ENCODE measurements around the gene NRG2.

The NRG2 gene

DNA sequence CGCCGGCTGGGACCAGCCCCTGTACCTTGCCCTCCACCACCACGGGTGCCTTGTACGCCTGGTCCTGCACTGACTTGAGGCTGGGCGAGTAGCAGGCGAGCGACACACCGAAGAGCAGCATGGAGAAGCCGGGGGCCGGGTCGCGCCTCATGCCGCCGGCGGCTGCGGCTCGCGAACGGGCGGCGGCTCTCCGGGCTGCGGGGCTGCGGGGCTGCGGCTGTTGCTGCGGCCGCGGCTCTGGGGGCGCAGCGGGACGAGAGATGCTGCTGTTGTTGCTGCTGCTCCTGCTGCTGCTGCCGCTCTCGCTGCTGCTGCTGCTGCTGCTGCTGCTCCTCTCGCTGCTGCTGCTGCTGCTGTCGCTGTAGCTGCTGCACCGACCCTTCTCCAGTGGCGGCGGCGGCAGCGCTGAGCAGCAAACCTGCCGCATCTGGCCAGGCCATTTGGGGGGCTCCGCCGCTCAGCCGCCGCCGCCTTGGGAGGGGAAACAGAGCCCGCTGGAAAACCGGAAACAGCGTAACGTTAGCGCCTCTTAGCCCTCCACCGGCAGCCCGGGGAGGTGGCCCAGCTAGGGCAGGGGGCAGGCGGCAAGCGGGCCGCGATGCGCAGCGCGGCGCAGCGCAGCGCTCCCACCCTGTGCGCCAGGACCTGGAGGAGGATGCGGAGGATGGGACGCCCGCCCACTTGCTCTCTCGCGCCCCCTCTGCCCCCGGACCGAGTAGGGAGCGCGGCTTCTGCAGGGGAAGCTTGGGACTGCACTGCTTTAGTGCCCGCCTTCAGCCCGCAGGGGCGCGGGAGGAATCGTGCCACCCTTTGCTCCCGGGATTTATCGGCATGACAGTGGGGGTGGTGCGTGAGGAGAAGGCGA, at the start of gene NRG2:
NRG2 (minus strand) TSS at position 657 of the 865 bp plus-strand sequence.
- peak; percentile 10 for DNase-seq

DNA sequence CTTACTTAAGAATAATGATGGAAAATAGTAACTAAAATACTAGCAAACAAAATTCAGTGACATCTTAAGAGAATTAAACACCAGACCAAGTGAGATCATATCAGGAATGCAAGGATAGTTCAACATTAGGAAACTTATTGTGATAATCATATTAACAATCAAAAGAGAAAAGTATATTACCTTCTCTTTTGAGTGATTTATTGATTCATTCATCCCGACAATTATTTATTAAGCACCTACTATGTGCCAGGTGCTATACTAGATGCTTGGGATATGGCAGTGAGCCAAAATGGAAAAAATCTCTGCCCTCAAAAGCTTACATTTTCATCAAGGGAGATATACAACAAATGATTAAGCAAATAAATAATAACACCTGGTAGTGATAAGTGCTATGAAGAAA, 47.2 kb upstream of the NRG2 start:
- no peak for DNase-seq

DNA sequence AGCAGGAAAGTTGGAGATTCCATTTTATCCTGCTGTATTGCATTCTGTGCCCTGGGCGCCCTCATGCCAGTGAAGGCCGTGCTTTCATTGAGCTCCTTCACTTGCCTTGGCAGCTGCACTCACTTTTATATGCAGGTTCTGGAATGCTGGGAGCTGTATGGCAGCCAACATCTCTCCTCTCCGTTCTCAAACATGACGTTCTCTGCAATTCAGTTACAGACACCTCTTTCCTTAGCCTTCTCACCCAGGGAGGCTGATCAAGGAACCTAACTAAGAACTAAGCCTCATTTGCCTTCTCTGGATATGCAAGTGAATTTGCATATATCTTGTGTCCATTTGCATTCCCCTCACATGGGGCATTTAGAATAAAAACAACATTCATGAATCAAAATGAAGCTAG, 41.4 kb upstream of the NRG2 start:
- DNase-seq: no peak

DNA sequence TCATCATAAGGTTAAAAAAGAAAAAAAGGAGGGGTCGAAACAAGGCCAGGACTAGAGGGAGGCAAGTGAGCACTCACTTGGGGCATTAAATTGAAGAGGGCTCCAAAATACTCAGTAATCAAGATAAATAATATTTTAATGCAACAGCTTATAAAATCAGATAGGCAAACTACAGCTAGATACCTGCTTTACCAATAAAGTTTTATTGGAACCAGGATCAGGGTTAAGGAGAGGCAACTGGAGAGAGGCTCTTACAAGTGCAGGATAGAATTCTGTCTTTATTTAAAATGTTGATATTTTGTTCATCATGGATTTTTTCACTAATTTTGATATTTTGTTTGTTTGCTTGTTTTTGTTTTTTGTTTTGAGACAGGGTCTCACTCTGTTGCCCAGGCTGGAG, 40.6 kb upstream of the NRG2 start:
- DNase-seq: no peak

DNA sequence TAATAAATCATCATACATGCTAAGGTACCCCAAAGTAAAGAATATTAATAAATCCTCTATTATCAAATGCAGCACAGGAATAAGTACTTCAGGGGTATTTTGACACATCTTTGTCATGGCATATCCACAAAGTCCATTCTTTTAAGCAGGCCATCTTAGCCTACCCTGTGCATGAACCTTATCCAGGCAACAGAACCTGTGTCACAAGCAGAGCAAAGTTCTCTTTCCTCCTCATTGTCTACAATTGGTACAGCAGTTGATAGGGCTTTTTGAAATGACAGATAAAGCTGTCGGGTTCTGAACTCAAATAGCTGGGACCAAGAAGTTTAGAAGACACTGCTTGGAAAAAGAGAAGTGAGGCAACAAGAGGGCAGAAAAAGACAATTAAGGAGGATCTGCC, 40.0 kb upstream of the NRG2 start:
- no peak for DNase-seq

DNA sequence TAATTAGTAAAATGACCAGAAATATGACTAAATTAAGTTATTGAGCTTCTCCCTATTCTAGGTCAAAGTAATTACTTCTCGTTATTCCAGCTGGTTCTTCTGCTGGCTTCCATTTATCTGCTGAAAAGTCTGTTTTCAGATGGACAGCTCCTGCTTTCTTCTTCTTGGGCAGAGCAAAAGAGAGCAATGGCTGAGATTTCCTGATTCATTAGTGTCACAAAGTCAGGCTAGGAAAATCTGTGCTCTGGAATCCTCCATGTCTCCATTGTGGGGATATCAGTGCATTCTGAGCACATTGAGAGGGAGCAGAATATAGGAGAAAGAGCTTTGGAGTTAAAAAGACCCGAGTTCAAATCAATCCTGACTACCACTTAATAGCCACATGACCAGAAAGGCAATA, 33.7 kb upstream of the NRG2 start:
- DNase-seq: no peak

DNA sequence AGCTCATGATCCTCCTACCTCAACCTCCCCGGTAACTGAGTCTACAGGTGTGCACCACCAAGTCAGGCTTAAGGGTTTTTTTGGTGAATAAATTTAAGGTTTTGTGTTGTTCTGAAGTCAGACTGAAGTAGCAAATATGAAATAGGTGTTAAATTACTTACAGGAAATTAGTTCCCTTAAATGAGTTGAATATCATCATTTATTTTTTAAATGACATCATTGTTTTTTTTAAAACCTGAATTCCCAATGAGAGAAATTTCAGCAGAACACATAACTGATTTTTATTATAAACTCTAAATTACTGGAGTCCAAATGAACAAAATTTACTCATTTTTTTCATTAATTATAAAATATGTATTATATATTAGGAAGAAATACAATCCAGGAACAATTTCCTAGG, 33.0 kb upstream of the NRG2 start:
- no peak for DNase-seq

DNA sequence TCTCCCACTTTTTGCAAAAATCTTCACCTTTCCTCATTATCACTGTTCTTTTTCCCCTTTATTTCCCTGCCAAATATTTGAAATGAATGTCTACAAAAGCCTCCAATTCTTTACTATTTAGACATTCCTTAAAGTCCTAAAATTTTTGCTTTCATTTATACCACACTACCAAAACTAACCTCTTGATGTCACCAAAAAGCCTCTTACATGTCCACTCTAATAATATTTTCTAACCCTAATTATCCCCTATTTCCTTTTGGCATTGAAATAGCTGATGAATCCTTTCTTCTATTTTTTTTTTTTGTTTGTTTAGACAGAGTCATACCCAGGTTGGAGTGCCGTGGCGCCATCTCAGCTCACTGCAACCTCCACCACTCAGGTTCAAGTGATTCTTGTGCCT, 32.3 kb upstream of the NRG2 start:
- DNase-seq: no peak

DNA sequence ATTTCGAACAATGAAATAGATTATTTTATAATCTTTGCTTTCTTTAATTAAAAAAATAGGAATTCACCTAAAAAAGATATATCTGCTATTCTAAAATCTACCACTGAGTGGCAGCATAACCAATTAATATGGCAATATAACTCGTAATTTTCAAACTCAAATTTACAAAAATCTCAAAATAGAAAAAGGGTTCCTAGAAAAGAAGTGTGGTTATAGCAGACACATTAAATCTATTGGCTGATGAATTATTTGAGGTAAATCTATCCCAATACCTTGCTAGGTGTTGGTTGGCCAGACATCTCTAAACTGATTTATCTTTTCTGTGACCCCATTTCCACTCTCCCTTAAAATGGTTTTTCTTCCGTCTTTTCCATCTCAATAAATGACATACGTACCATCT, 30.2 kb upstream of the NRG2 start:
- DNase-seq: no peak

DNA sequence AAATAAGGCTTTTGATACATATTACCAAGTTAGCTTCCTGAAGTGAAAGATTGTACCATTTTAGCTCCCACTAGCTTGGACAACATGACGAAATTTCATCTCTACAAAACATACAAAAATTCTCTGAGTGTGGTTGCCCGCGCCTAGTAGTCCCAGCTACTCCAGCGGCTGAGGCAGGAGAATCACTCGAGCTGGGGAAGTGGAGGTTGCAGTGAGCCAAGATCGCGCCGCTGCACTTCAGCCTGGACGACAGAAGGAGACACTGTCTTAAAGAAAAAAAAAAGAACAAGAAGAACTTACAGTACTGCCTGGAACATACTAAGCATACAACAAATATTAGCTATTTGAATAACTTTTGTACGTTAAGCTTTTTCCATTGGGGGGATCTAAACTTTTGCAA, 29.7 kb upstream of the NRG2 start:
- no peak for DNase-seq

DNA sequence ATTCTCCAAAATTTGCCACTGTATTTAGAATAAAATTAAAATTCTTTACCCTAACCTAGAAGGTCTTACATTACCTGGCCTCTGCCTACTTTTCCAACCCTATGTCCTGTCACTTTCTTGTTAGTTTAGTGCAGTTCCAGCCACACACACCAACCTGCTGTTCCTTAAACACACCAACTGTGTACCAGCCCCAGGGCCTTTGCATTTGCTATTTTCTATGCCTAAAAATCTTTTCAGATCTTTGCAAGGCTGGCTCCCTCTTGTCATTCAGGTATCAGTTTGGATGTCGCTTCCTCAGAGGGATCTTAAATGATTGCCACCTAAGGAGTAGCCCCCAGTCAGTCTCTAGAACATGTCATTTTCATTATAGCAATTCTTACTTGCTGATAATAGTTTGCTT, 17.7 kb upstream of the NRG2 start:
- DNase-seq: no peak

DNA sequence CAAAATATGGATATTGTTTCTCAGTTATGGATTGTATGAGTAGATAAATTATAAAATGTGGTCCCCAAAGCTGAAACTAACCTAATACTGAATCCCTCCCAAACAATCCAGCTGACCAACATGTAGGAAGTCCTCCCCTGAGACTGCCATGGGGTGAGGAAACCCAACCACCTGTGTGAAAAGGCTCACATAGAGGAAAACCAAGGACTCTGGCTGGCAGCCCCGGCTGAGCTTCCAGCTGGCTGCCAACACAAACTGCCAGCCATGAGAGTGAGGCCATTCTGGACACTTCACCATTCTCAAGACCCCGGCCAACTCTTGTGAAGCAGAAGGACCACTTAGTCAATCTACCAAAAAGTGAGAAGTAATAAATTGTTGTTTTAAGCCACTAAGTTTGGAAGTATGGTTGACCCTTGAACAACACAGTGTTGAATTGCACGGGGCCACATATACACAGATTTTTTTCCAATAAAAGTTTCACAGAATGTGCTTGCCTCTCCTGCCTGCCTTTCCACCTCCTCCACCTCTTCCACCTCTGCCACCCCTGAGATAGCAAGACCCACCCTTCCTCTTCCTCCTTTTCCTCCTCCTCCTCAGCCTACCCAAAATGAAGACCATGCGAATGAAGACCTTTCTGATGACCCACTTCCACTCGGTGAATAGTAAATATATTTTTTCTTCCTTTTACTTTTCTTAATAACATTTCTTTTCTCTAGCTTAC, 15.3 kb upstream of the NRG2 start:
- DNase-seq: no peak

DNA sequence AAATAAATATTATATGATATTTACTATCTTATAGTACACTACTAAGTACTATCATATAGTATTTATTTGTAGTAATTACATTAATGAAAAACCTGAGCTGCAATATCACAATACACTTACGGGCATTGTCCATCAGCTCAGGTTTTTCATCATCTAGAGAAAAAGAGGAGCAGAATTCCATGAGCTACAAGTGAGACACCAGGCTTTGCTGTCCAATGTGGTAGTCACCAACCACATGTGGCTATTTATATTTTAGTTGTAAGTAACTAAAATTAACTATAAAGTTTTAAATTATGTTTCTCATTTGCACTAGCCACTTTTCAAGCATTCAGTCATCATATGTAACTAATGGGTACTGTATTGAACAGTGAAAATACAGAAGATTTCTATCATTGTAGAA, 13.8 kb upstream of the NRG2 start:
- DNase-seq: no peak

DNA sequence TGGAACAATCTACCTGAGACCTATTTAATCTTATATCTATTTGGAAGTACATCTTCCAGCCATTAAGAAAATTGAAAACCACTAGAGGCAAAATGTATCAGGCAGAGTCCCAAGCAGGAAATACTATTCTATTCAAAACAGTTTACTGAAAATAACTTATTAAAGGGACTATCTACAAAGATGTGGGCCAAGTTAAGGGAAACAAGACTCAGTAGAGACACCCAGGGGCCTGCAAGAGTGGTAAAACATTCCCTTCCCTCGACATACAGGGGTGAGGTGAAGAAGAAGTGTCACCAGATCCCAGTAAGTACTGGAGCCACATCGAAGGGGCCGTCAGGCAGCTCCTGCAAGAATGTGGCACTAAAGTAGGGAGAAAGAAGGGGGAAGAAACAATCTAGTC, 12.1 kb upstream of the NRG2 start:
- no peak for DNase-seq

DNA sequence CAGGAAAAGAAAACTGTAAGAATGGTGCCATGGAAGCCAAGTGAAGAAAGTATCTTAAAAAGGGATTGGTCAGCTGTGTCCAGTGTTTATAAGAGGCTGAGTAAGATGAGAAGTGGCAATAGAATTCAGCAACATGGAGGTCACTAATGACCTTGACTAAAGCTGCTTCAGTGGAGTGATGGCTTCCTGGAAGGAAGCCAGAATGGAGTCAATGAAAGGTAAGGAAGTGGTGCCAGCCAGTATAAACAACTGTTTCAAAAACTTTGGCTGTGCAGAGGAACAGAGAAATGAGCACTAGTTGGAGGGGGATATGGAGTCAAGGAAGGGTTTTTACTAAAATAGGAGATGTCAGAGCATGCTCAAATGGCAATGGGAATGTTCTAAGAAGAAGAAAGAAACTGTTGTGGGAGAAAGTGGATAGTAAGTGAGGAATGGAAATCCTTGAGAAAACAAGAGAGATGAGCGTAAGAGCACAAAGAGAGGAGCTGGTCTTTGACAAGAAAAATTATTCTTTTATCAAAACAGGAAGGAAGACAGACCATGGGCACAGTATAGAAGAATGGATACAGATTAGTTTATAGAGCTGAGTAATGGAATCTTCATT, 11.1 kb upstream of the NRG2 start:
- DNase-seq: no peak

DNA sequence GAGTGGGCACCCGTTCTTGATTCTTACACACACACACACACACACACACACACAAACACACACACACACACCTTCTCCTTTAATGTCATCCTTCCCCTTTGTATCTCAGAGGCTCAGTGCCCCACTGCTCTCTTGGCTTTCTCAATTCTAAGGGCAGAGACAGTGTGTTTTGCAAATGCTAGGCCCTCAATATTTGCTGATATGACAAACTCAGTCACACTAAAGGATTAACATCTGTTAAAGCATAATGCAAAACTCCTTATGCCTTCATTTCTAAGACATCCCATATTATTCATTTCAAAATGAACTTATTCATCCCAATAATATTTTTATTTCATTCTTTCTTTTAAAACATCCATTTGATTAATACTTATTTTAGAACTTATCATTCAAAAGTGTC, 8.9 kb upstream of the NRG2 start:
- DNase-seq: no peak

DNA sequence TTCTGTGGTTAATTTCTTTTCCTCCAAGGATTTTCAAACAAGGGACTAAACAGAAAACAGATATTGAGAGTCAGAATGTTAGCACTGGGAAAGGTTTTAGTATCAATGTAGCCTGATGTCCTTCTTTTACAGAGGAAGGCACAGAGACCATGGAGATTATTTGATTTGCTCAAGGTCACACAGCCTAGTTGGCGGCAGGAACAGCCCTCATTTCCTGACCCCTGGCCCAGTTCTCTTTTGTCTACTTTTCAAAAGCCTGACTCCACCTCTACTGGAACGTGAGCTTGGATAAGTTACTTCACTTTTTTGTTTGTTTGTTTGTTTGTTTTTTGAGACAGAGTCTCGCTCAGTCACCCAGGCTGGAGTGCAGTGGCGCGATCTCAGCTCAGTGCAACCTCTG, 6.6 kb upstream of the NRG2 start:
- no peak for DNase-seq

DNA sequence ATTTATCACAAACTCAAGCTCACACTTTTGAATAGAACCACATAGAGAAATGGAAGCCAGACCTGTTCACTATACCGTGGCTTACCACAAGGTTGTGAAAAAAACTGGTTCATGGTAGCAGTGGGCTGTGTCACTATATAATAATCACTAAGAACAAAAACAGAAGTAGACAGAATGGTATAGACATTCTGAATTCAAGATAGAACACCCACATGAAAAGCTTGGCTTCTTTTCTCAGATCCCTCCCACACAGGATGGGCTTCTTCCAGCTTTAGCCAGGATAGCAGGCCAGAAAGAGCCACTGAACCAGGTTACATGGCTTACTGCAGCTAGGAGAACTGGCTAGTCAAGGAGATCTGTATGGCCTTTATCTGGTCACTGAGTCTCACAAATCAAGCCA, 6.1 kb upstream of the NRG2 start:
- DNase-seq: no peak

DNA sequence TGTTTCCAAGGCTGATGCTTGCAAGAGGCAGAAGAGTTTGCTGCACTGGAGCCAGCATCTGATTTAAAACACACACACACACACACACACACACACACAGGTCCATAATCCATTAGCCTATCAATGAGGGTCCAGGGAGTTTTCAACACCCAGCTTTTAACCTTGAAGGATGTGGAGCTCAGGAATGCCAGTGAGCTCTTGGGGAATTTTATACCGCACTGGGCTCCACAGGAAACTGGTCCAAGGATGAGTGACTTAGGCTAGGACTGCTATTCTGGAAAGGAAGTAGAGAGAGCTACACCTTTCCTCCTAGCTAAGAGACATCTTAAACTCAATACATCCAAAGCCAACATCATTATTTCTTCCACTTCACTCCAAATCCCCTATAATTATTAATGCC, 942 bp upstream of the NRG2 start:
- no peak for DNase-seq

DNA sequence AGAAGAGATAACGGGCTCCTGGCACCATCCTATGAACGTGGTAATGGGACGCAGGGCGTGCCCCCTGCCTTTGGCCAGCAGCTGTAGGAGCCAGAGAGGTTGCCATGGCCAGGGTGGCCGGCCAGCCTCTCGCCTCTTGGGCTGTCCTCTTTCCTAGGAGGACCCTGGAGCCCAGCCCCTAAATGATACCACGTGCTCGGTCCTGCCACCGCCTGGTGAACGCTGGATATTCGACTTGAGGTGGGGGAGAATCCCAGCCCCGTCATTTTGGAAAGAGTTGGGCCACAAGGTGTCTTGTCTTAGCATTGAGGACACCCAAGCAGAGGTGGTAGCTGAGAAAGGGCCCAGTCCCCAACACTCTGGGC, 391 bp upstream of the NRG2 start:
- no peak for DNase-seq

DNA sequence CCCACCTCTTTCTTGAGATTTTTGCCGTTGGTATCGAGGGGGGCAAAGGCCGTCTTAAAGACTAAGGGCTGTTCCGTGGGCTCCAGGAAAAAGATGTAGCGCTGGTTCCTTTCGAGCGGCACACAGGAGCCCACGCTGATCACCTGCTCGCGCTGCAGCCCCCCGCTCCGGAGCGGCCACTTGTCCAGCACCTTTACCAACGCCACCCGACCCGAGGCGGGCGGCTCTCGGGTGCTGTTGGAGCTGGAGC, 781 bp downstream of the NRG2 start:
- no peak for DNase-seq

DNA sequence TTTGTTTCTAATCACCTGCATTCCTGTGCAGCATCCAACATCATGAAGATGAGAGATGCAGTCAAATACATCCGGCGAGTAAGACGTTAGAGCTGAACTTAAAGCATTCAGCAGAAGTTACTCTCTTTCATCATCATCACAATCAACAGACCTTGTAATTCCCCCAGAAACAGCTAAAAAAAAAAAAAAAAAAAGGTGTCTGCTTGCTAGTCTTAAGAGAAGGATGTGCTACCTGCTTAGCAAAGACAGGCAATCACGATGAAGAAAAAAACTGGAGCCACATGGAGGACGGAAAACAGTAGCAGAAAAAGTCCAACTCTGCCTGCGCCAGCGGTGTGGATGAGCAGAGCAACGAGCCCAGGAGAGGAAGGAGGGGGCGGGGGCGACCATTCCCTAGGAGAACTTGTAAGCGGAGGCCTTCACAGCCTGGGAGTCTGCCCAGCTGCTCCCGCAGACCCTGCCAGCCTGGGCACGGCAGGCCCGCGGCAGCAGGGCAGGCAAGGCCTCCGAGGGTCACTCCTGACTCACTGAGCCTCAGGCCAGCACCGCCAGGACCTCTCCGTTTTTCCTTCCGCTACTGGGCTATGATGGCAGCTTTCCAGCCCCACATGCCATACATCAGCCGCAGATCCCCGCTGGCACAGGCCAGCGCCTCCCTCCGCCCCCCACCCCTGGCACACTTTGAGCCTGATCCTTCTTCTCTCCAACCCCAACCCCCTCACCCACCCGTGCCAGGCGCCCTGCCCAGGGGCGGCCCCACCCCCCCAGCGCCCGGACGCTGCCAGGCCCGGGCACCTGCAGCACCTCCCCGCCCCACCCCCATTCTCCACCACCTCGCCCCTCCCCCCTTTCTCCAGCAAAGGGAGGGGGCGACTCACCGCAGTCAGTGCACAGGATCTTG, 1.4 kb downstream of the NRG2 start:
- no peak for DNase-seq

DNA sequence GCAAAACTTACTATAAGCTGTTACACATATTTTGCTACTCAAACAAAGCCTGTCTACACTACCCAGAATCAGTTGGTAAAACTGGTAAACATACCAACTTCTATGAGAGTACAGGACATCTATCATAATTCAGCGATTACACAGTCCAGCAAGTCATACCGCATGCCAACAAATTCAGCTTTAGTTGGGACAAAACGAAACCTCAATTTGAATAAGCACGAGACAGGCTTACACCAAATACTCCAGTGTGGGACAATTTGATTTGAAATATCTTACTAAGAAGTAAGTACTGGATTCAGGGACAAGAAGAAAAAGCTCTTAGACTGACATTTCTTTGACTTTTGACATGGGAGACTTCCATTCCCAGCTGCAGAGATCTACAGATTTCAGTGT, 2.0 kb downstream of the NRG2 start:
- DNase-seq: no peak

DNA sequence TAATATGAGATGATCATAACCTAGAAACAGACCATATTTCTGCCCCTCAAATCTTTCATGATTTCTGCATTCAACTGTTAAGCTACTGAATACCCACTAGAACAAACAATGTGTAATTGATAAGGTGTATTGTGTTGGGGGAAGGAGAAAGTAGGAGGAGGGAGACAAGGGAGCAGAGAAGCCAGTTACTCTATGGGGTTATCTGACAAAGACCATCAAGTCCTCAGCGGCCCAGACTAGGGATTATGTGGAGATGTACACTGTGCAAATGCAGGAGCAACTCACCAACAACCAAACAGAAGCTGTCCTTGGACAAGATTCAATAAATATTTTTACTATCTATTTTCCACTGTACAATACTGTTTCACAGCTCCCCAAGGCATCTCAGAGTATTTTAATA, 2.7 kb downstream of the NRG2 start:
- DNase-seq: no peak

All from NCI-H774 (cell line).